Ishikawa (cell line): ENCODE measurements around the gene CARD16.

Source experiments
- CEBPB ChIP-seq: IDR thresholded peaks from 2 replicates; pipeline ENCODE4 v1.6.1; 2012
- CREB1 ChIP-seq: IDR thresholded peaks from 2 replicates; pipeline ENCODE4 v1.6.1; 2012; ENCODE audit warnings: low read depth
- EGR1 ChIP-seq: IDR thresholded peaks from 2 replicates; pipeline ENCODE4 v1.6.1; 2012
- EP300 ChIP-seq: IDR thresholded peaks from 2 replicates; pipeline ENCODE4 v1.6.1; 2012; ENCODE audit warnings: borderline replicate concordance
- FOXM1 ChIP-seq: IDR thresholded peaks from 2 replicates; pipeline ENCODE4 v1.6.1; 2012; ENCODE audit warnings: low read depth, borderline replicate concordance
- MAX ChIP-seq: IDR thresholded peaks from 2 replicates; pipeline ENCODE4 v1.6.1; 2012
- NFIC ChIP-seq: IDR thresholded peaks from 2 replicates; pipeline ENCODE4 v1.6.1; 2012
- RAD21 ChIP-seq: IDR thresholded peaks from 2 replicates; pipeline ENCODE4 v1.6.1; 2012; ENCODE audit warnings: low read depth
- TAF1 ChIP-seq: IDR thresholded peaks from 2 replicates; pipeline ENCODE4 v1.6.1; 2012; ENCODE audit warnings: low read depth, mild to moderate bottlenecking
- TCF12 ChIP-seq: IDR thresholded peaks from 2 replicates; pipeline ENCODE4 v1.6.1; 2012; ENCODE audit warnings: low read depth
- TEAD4 ChIP-seq: IDR thresholded peaks from 2 replicates; pipeline ENCODE4 v1.6.1; 2012
- USF1 ChIP-seq: IDR thresholded peaks from 2 replicates; pipeline ENCODE4 v1.6.1; 2012
- YY1 ChIP-seq: IDR thresholded peaks from 2 replicates; pipeline ENCODE4 v1.6.1; 2012; ENCODE audit warnings: low read depth
- ZBTB7A ChIP-seq: IDR thresholded peaks from 2 replicates; pipeline ENCODE4 v1.6.1; 2012; ENCODE audit warnings: low read depth
- TF ChIP-seq, protein P1 (sequence below): IDR thresholded peaks from 2 replicates; pipeline ENCODE4 v1.6.1; 2012; ENCODE audit warnings: low read depth, mild to moderate bottlenecking

The CARD16 gene

DNA sequence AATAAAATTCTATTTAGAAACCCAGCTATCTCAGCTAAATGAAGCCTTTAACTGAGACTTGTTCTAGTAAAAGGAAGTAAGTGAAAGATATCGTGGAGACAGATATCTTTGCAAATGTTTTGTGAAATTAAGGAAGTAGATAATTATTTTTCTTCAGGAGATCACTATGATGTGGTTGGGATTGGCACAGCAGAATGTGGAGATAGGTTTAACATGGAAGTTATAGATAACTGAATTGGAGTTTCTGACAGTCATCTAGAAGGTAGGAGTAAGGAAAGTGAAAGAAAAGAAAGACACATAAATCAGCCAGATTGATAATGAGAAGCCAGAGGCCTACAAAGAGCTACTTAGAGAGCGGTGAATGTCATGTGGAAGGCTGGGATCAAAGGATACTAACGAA is 17.5 kb downstream of the CARD16 start:
- no peak for TF ChIP-seq RAD21

DNA sequence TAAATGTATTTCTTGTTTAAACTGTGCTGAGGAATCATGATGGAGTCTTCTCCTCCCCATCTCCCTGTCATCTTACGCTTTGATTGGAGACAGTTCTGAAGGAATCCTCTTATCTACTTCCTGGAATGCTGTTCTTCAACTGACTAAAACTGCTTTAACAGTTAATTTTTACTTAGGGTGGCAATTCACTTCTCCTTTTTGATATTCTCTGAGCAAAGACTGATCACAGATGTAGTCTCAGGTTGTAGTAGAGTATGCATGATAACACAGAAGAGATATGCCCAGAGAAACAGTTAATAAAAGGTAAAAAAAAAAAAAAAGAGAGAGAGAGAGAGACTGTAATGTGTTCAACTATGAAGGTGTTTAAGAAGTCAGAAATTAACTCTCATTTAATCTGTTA is 20.7 kb downstream of the CARD16 start:
- TF ChIP-seq YY1, result no peak
- TF ChIP-seq MAX, result no peak
- TF ChIP-seq, protein P1, sequence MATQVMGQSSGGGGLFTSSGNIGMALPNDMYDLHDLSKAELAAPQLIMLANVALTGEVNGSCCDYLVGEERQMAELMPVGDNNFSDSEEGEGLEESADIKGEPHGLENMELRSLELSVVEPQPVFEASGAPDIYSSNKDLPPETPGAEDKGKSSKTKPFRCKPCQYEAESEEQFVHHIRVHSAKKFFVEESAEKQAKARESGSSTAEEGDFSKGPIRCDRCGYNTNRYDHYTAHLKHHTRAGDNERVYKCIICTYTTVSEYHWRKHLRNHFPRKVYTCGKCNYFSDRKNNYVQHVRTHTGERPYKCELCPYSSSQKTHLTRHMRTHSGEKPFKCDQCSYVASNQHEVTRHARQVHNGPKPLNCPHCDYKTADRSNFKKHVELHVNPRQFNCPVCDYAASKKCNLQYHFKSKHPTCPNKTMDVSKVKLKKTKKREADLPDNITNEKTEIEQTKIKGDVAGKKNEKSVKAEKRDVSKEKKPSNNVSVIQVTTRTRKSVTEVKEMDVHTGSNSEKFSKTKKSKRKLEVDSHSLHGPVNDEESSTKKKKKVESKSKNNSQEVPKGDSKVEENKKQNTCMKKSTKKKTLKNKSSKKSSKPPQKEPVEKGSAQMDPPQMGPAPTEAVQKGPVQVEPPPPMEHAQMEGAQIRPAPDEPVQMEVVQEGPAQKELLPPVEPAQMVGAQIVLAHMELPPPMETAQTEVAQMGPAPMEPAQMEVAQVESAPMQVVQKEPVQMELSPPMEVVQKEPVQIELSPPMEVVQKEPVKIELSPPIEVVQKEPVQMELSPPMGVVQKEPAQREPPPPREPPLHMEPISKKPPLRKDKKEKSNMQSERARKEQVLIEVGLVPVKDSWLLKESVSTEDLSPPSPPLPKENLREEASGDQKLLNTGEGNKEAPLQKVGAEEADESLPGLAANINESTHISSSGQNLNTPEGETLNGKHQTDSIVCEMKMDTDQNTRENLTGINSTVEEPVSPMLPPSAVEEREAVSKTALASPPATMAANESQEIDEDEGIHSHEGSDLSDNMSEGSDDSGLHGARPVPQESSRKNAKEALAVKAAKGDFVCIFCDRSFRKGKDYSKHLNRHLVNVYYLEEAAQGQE, result no peak
- TF ChIP-seq TCF12, result no peak
- TF ChIP-seq USF1, result no peak
- no peak for TF ChIP-seq EGR1
- no peak for TF ChIP-seq TEAD4
- no peak for TF ChIP-seq TAF1
- TF ChIP-seq NFIC, result no peak
- TF ChIP-seq EP300, result no peak
- TF ChIP-seq CREB1, result no peak
- no peak for TF ChIP-seq FOXM1
- TF ChIP-seq RAD21, result no peak
- TF ChIP-seq CEBPB, result no peak
- no peak for TF ChIP-seq ZBTB7A

GRCh38 chr11:105023003-105023402 is 22.1 kb downstream of the CARD16 start, which contains the start of gene CASP5:
Gene CASP5, minus strand, starts transcription at chr11:105023168. Its CDS starts 32 bp downstream, at chr11:105023136.
- TF ChIP-seq YY1 (no peak), ZBTB7A (no peak), RAD21 (no peak), TAF1 (no peak), EP300 (no peak), USF1 (no peak), NFIC (no peak), EGR1 (no peak), TCF12 (no peak), CREB1 (no peak), MAX (no peak), CEBPB (no peak), TEAD4 (no peak), FOXM1 (no peak)
- TF ChIP-seq, protein P1, result no peak

GRCh38 chr11:105022527-105022926 is 22.6 kb downstream of the CARD16 start:
- TF ChIP-seq TEAD4 (no peak), EP300 (no peak), ZBTB7A (no peak), FOXM1 (no peak), TAF1 (no peak), EGR1 (no peak), TCF12 (no peak), MAX (no peak), USF1 (no peak), RAD21 (no peak), YY1 (no peak), NFIC (no peak), CREB1 (no peak), CEBPB (no peak)
- TF ChIP-seq, protein P1, result no peak
